ENCODE data around the gene HMBS. TPM values are rescaled to one million over a fixed set of nuclear protein-coding genes. Genes with fewer than 3 reads are reported as not detected.
A peak's percentile ranks its signal among the peaks of the same experiment; 100 is the strongest.

The HMBS gene
- total and polyA plus RNA-seq, 8 donors = 4.8 to 18.9 (median 9.4) TPM

DNA sequence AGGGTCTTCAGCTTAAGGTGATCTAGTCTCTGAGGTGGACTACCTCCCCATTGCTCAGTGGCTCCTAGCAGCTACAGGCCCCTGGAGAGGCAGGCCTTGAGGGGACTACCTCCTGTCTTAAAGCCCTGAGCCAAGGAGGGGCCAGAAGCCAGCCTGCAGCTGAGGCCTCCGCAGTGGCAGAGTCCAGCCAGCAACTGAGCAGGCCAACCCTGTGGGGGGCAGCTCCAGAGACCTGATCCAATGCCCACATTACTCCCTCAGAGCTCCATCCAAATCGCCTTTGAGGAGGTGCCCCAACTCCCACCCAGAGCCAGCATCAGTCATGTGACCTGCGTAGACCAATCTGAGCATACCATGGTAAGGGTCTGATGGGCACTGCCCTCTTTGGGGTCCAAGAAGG, 25.2 kb downstream of the HMBS start:
- intact Hi-C loops (cut with DNase I) = no loop called here
- 83 to 86% methylated on average over 3 of the region's 3 CpGs for WGBS, 2 donors

DNA sequence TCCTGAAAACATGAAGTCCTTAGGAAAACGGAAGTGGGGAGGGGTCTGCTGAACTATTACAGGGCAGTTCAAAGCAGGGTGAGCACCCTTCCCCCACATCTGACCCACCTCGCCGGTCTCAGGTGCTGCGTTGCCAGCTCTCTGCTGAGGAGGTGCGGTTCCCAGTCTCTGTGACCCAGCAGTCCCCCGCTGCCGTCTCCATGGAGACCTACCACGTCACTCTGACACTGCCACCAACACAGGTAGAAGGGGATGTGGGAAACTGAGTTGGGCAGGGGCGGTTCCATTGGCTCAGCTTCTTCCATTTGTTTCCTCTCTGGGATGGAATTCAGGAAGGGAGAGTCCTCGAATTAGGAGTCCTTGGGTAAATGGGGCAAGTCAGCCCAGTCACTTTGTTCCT, 25.8 kb downstream of the HMBS start:
- Histone ChIP-seq H3K27ac (no peak overlapping the region), H3K4me3 (no peak overlapping the region), H3K9me3 (no peaks in the 10 kb centered on the region), H3K4me1 (peaks cover 0 to 16% (median 0%) of the 10 kb centered on the region in 3 donors), H3K27me3 (no peaks in the 10 kb centered on the region), H3K36me3 (peaks cover 0 to 29% (median 3%) of the 10 kb centered on the region in 3 donors)
- DNase-seq = peak in 1 of 6 donors; percentile 42
- ATAC-seq = no peak
- WGBS, 2 donors = 83 to 87% methylated on average over 10 of the region's 10 CpGs
- no peak for TF ChIP-seq CTCF (IDR thresholded peaks at IDR 0.05)
- FAIRE-seq = no peak
- intact Hi-C loops (cut with DNase I) = no loop called here

More for the DNA sequence above, 25.2 kb downstream of the HMBS start:
- FAIRE-seq (no peak), DNase-seq (peak in 1 of 6 donors; percentile 63), ATAC-seq (no peak)
- peaks cover 0 to 29% (median 3%) of the 10 kb centered on the region in 3 donors for H3K36me3 ChIP-seq
- H3K9me3 ChIP-seq = no peaks in the 10 kb centered on the region
- H3K4me1 ChIP-seq = peaks cover 0 to 16% (median 0%) of the 10 kb centered on the region in 3 donors
- no peak overlapping the region for H3K4me3 ChIP-seq
- H3K27me3 ChIP-seq = no peaks in the 10 kb centered on the region
- no peak overlapping the region for H3K27ac ChIP-seq
- no peak for TF ChIP-seq CTCF (IDR thresholded peaks at IDR 0.05)

- no peak overlapping the region for H3K27ac ChIP-seq
- H3K9me3 ChIP-seq = no peaks in the 10 kb centered on the region
- H3K4me3 ChIP-seq = no peak overlapping the region
- H3K4me1 ChIP-seq = peaks cover 0 to 14% (median 0%) of the 10 kb centered on the region in 3 donors
- intact Hi-C loops (cut with DNase I) = no loop called here
- TF ChIP-seq CTCF (IDR thresholded peaks at IDR 0.05) = no peak
- H3K27me3 ChIP-seq = no peaks in the 10 kb centered on the region
- DNase-seq (peak in 1 of 6 donors; percentile 44), ATAC-seq (no peak), FAIRE-seq (no peak)
- peaks cover 0 to 29% (median 3%) of the 10 kb centered on the region in 3 donors for H3K36me3 ChIP-seq
- 92% methylated on average over 11 of the region's 11 CpGs for WGBS, 2 donors
Observed at GRCh38 chr11:119111361-119111925, 26.8 kb downstream of the HMBS start.

DNA sequence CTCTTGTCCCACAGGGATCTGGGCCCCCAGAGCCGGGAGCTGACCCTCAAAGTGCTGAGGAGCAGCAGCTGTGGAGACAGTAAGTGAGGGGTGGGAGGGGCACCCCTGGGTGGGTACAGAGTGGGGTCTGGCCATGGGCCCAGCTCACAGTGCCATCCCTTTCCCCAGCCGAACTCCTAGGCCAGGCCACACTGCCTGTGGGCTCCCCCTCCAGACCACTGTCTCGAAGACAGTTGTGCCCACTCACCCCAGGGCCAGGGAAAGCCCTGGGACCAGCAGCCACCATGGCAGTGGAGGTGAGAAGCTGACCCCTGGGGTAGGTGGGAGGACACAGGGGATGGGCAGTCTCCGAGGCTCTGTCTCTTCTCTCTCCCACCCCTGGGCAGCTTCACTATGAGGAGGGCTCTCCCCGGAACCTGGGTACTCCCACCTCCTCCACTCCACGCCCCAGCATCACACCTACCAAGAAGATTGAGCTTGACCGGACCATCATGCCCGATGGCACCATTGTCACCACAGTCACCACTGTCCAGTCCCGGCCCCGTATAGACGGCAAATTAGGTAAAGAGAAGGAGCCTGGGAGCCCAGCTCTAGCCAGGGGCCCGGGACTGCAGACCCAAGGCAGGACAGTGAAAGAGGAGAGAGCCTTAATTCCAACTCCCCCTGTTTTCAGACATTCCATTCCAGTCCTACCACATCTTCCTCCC, 27.8 kb downstream of the HMBS start:
- Histone ChIP-seq H3K9me3 (no peaks in the 10 kb centered on the region), H3K27ac (no peak overlapping the region), H3K4me1 (peaks cover 0 to 12% (median 0%) of the 10 kb centered on the region in 3 donors), H3K27me3 (no peaks in the 10 kb centered on the region), H3K36me3 (peaks cover 0 to 29% (median 3%) of the 10 kb centered on the region in 3 donors), H3K4me3 (no peak overlapping the region)
- WGBS, 2 donors = 84 to 92% methylated on average over 12 of the region's 12 CpGs
- intact Hi-C loops (cut with DNase I) = no loop called here
- no peak for TF ChIP-seq CTCF (IDR thresholded peaks at IDR 0.05)
- no peak for FAIRE-seq
- no peak for DNase-seq
- no peak for ATAC-seq

GRCh38 chr11:119113716-119114115, 29.0 kb downstream of the HMBS start:
- Histone ChIP-seq H3K36me3 (peaks cover 0 to 29% (median 3%) of the 10 kb centered on the region in 3 donors), H3K9me3 (no peaks in the 10 kb centered on the region), H3K27me3 (no peaks in the 10 kb centered on the region), H3K27ac (no peak overlapping the region), H3K4me3 (no peak overlapping the region), H3K4me1 (peaks cover 0 to 6% (median 0%) of the 10 kb centered on the region in 3 donors)
- intact Hi-C loops (cut with DNase I) = no loop called here
- no peak for ATAC-seq
- 91 to 96% methylated on average over 9 of the region's 9 CpGs for WGBS, 2 donors
- no peak for TF ChIP-seq CTCF (IDR thresholded peaks at IDR 0.05)
- no peak for FAIRE-seq
- no peak for DNase-seq

Data from pancreas (tissue), 10 donors.